ENCODE measurements around the gene TMEM218.

TMEM218 gene

GRCh38 chr11:125111343-125112207 is at the start of gene TMEM218:
Gene TMEM218, minus strand, starts transcription at chr11:125111626. Its CDS starts 9,385 bp downstream, at chr11:125102241.
- DNase-seq (ENCODE audit: low read depth), result peak; percentile 99
- H3K4me3 ChIP-seq (ENCODE audit: low read length), result peak within 1 kb of the TSS; percentile 82
- no peak for TF ChIP-seq CTCF (IDR thresholded peaks at IDR 0.05; ENCODE audit: insufficient read depth, low read depth, low read length, missing control alignments)

GRCh38 chr11:125157953-125158680 is 46.7 kb upstream of the TMEM218 start:
- DNase-seq (ENCODE audit: low read depth), result no peak
- no peak overlapping the region for H3K4me3 ChIP-seq (ENCODE audit: low read length)
- TF ChIP-seq CTCF (IDR thresholded peaks at IDR 0.05; ENCODE audit: insufficient read depth, low read depth, low read length, missing control alignments), result no peak

- DNase-seq (ENCODE audit: low read depth), result no peak
- no peak for TF ChIP-seq CTCF (IDR thresholded peaks at IDR 0.05; ENCODE audit: insufficient read depth, low read depth, low read length, missing control alignments)
- no peak overlapping the region for H3K4me3 ChIP-seq (ENCODE audit: low read length)
Observed at GRCh38 chr11:125157118-125157733, 45.8 kb upstream of the TMEM218 start.

- no peak for DNase-seq (ENCODE audit: low read depth)
- H3K4me3 ChIP-seq (ENCODE audit: low read length), result no peak overlapping the region
- no peak for TF ChIP-seq CTCF (IDR thresholded peaks at IDR 0.05; ENCODE audit: insufficient read depth, low read depth, low read length, missing control alignments)
Observed at GRCh38 chr11:125156346-125157117, 45.1 kb upstream of the TMEM218 start.

- no peak for TF ChIP-seq CTCF (IDR thresholded peaks at IDR 0.05; ENCODE audit: insufficient read depth, low read depth, low read length, missing control alignments)
- no peak for DNase-seq (ENCODE audit: low read depth)
- no peak overlapping the region for H3K4me3 ChIP-seq (ENCODE audit: low read length)
Observed at GRCh38 chr11:125155767-125156166, 44.3 kb upstream of the TMEM218 start.

GRCh38 chr11:125155100-125155444 is 43.6 kb upstream of the TMEM218 start:
- DNase-seq (ENCODE audit: low read depth), result no peak
- H3K4me3 ChIP-seq (ENCODE audit: low read length), result no peak overlapping the region
- no peak for TF ChIP-seq CTCF (IDR thresholded peaks at IDR 0.05; ENCODE audit: insufficient read depth, low read depth, low read length, missing control alignments)

All from epithelial cell of esophagus (primary cell).